HG02981 (cell line): ENCODE results near the gene ITGA11.
"Not testable (repeated sequence)": the region's sequence is repeated elsewhere in the genome, so short reads cannot be mapped to it uniquely, and the experiment has no call there.

Experiments
- ATAC-seq: cut with Tn5 transposase; IDR thresholded peaks from one replicate; pipeline ENCODE4 v1.9.1; 2021; ENCODE audit warnings: mild to moderate bottlenecking, moderate library complexity; ENCODE audit not compliant: unreplicated experiment

The ITGA11 gene

GRCh38 chr15:68427366-68427765 is 4.6 kb downstream of the ITGA11 start:
- no peak for ATAC-seq

DNA sequence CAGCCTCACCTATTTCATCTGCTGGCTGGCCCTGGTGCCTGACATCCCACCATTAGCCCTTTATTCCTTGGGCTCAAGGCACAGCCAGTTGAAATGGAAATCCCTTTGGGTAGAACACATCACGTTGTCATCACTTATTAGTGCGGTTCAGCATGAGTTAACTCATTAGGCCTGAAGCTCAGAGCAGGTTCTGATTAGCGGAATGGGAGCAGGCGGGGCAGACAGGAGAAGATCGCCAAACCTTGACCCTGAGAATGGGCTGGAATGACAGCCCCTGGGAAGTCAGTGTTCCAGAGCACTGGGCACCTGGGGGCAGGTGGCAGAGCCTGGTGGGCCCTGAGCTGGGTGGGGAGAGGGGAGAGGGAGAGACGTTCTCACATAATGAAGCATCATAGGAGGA is 5.8 kb downstream of the ITGA11 start:
- no peak for ATAC-seq

GRCh38 chr15:68425428-68426060 is 6.4 kb downstream of the ITGA11 start:
- no peak for ATAC-seq

DNA sequence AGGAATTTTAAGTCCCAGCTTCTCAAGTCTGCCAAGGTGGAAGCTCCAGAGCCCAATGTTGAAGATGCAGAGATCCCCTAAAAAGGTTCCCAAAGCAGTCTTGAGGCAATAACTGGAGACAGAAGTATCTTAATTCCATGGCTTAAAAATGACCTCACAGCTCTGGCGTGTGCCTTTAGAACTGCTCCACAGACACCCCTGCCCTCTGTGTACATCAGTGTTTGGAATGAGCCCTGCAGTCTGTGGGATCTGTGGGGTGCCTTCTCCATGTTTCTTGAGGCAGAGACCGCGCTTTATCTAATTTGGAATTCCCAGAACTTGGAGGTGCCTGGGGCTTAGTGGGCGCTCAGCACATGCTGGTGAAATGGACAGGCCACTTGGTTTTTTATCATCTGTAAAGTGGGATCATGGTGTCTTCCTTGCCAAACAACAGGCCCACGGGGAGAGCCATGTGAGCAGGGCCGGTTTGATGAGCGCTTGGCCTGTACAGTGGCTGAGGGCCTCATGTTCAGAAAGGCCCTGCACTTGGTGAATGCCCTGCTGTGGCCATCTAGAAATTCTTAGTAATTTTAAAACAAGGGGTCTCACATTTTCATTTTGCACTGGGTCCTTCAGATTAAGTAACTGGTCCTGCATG is 7.1 kb downstream of the ITGA11 start:
- no peak for ATAC-seq

GRCh38 chr15:68423359-68424296 is 8.3 kb downstream of the ITGA11 start:
- ATAC-seq, result no peak

GRCh38 chr15:68422403-68423145 is 9.4 kb downstream of the ITGA11 start:
- not testable (repeated sequence) for ATAC-seq

- no peak for ATAC-seq
Measured at GRCh38 chr15:68421798-68422402, 10.1 kb downstream of the ITGA11 start.

GRCh38 chr15:68421115-68421551 is 10.8 kb downstream of the ITGA11 start:
- no peak for ATAC-seq

GRCh38 chr15:68420186-68420684 is 11.7 kb downstream of the ITGA11 start:
- no peak for ATAC-seq

- ATAC-seq, result no peak
Measured at GRCh38 chr15:68419301-68420175, 12.4 kb downstream of the ITGA11 start.

DNA sequence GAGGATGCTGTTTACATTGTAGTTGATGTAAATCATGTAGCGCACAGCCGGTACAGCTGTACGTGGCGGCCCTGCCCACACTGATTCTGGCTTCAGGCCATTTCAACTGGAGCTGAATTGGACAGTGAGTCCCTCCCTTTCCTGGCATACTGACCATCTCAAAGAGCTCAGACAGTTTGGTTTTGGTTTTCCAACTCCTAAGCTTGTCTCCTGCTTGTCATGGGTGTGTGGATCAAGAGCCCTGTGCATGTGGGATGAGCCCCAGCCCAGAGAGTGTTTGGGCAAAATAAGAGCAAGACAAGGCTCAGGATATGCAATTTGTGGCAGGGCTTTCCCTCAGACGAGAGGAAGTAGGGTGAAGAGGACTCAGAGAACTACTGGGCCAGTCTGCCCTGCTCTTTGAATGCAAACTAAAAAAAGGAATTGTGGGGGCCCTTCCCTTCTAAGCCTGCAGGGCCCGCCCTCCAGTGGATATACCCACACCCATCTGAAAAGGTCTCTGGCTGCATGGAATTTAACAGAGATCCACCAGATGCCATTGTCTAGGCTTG is 13.3 kb downstream of the ITGA11 start:
- ATAC-seq, result no peak

DNA sequence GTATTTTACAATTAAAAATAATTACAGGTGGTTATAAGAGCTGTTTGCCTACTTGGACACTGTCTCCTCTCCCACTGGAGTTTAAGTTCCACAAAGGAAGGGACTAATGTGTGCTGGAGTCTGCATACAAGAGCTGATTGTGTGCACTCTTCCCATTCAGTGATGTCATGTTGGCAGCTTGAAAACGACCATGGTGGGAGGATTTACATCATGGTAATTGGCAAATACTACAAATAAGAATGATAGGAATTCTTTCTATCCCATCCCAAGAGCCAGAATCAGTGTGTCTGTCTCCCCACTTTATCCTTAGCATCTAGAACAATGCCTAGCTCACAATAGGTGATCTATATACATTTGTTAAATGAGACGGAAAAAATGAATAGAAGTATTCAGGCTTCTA is 14.1 kb downstream of the ITGA11 start:
- no peak for ATAC-seq

GRCh38 chr15:68417051-68417450 is 14.9 kb downstream of the ITGA11 start:
- no peak for ATAC-seq

GRCh38 chr15:68416158-68416535 is 15.8 kb downstream of the ITGA11 start:
- ATAC-seq, result no peak

- no peak for ATAC-seq
Measured at GRCh38 chr15:68415501-68416157, 16.3 kb downstream of the ITGA11 start.

GRCh38 chr15:68415061-68415460 is 16.9 kb downstream of the ITGA11 start:
- ATAC-seq, result no peak

DNA sequence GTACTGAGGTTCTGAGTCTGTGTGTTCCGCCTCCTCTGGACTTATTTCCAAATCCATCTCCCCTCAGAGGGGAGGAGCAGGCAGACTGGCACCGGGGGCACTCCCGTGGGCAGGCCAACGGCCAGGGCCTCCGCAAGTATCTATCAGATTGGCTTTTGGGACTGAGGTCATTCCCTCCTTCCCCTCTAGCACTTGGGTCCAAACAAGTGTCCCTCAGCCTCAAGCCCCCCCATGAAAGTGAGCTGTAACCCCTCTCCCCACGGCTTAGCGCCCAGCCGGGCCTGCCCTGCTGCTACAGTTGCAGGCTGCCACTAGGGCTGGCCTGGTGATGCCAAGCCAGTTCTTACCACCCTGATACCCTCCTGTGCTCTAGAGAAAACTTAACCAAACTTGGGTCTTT is 17.4 kb downstream of the ITGA11 start:
- no peak for ATAC-seq

DNA sequence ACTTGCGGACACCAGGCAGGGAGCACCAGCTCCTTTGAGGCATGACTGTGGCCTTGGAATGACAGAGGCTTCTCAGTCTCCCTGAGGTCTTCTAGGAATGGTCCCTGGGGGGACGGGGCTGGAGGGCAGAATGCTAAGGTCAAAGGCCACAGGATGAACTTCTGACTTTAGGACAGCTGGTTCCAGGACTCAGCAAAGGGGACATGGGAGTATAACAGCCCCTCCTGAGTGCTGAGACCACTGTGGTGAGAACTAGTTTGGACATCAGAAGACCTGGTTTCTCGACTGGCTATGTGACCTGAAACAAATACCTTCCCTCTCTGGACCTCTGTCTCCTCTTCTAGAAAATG is 17.8 kb downstream of the ITGA11 start:
- no peak for ATAC-seq
